ENCODE measurements around the gene DCP1B. TPM values are rescaled to one million over a fixed set of nuclear protein-coding genes. Genes with fewer than 3 reads are reported as not detected.

The DCP1B gene
- total and polyA plus RNA-seq, 2 of the 4 experiments (the other 2 are of a cell fraction): 13.3 to 19.7 TPM

- peak overlapping the region; percentile 42 for H3K14ac ChIP-seq (replicated peaks; ENCODE audit: low read depth, low read length)
- ChIA-PET CTCF (interaction anchor here (0.5 to 1.2 kb wide), 2 partner anchors 15 to 292 kb away, joined by 3 to 4 read pairs; no protein-coding TSS in a partner anchor), POLR2A (ENCODE audit: unreplicated experiment) (interaction anchor here (1.3 kb wide), 1 partner anchor 9 kb away, joined by 4 read pairs; the partner anchor contains the start of gene DCP1B)
- no peaks in the 10 kb centered on the region for H3K9me3 ChIP-seq (ENCODE audit: control insufficient read depth, insufficient read depth, low read length)
- peak overlapping the region; percentile 60 for H2BK120ac ChIP-seq (ENCODE audit: low read depth, low read length)
- H3K23ac ChIP-seq (ENCODE audit: low read depth, low read length): peak overlapping the region; percentile 19; the same call in 1 of the 2 replicates
- H2AFZ ChIP-seq (replicated peaks; ENCODE audit: low read length, poor library complexity): no peak overlapping the region
- in situ Hi-C loops (cut with MboI; ENCODE audit: low sequenced_read_pairs) (no loop called here), dilution Hi-C loops (cut with HindIII; ENCODE audit: low sequenced_read_pairs, unreplicated experiment) (no loop called here), intact Hi-C loops (cut with micrococcal nuclease) (no loop called here)
- H4K20me1 ChIP-seq (ENCODE audit: insufficient read depth, low read length): peaks cover 8% of the 10 kb centered on the region; the same call in 1 of the 2 replicates
- H3K27me3 ChIP-seq (ENCODE audit: control insufficient read depth, insufficient read depth, low read length): no peaks in the 10 kb centered on the region
- H2BK20ac ChIP-seq (ENCODE audit: low read depth, low read length): peak overlapping the region; percentile 45; the same call in 1 of the 2 replicates
- BruUV-seq (replicated peaks): no TSS peak
- no peak overlapping the region for H3K4me3 ChIP-seq (ENCODE audit: insufficient read depth, low read depth, low read length)
- peak overlapping the region; percentile 71 for H3K27ac ChIP-seq (ENCODE audit: insufficient read depth, low read length)
- peaks cover 17% of the 10 kb centered on the region for H3K4me1 ChIP-seq (ENCODE audit: control insufficient read depth, insufficient read depth, low read length)
- H3K18ac ChIP-seq (ENCODE audit: low read depth, low read length): peak overlapping the region; percentile 93
- peak overlapping the region; percentile 96 for H2AK5ac ChIP-seq (ENCODE audit: low read depth, low read length)
- no peak overlapping the region; the same call in 1 of the 2 replicates for H3K56ac ChIP-seq (ENCODE audit: extremely low read depth, insufficient read depth, low read length)
- H3K36me3 ChIP-seq (ENCODE audit: control insufficient read depth, insufficient read depth, low read length): peaks cover 13% of the 10 kb centered on the region
- peaks cover 18% of the 10 kb centered on the region for H3K9me1 ChIP-seq (ENCODE audit: insufficient read depth, low read length)
- peak overlapping the region; percentile 12 to 64 for H4K8ac ChIP-seq (ENCODE audit: low read depth in 2 of 2, low read length in 2 of 2)
- WGBS, 2 experiments (ENCODE audit: extremely low coverage in 2 of 2, insufficient read length in 1 of 2): 86% methylated on average over 1 of the region's 4 CpGs; no CpG with 5 or more reads in 1 of the 2 experiments
- peak overlapping the region; percentile 79 for H2BK5ac ChIP-seq (ENCODE audit: low read depth, low read length, poor library complexity, severe bottlenecking)
- DNase-seq: no peak
- peak overlapping the region; percentile 77 for H4K91ac ChIP-seq (ENCODE audit: insufficient read depth, low read depth, low read length)
- ATAC-seq (ENCODE audit: low read depth): no peak
- H2BK15ac ChIP-seq (ENCODE audit: low read depth, low read length): peak overlapping the region; percentile 87
- H2AK9ac ChIP-seq (replicated peaks; ENCODE audit: low read depth, low read length, poor library complexity): no peak overlapping the region
- peak overlapping the region; percentile 20; the same call in 1 of the 2 replicates for H3K4me2 ChIP-seq (ENCODE audit: low read depth, low read length)
- peak overlapping the region; percentile 86 for H4K5ac ChIP-seq (ENCODE audit: low read depth, low read length)
- H3K4ac ChIP-seq (ENCODE audit: low read depth, low read length): peak overlapping the region; percentile 62
- H3K79me1 ChIP-seq (ENCODE audit: low read depth in 1 of 2, low read length in 2 of 2): peaks cover 29 to 61% of the 10 kb centered on the region in 2 experiments
- no peak overlapping the region for H3K9ac ChIP-seq (ENCODE audit: low read depth, low read length)
- no peak for TF ChIP-seq ELK1 (IDR thresholded peaks at IDR 0.05; ENCODE audit: borderline replicate concordance, low read depth, low read length)
- TF ChIP-seq CHD1 (IDR thresholded peaks at IDR 0.05; ENCODE audit: low read depth, low read length): no peak
- no peak for TF ChIP-seq POLR2A (IDR thresholded peaks at IDR 0.05; ENCODE audit: low read depth, low read length)
- no peak for TF ChIP-seq FOS (IDR thresholded peaks at IDR 0.05; ENCODE audit: low read depth, low read length)
- no peak for TF ChIP-seq NFE2L2 (IDR thresholded peaks at IDR 0.05; ENCODE audit: low read depth, low read length)
- no peak for TF ChIP-seq USF2 (IDR thresholded peaks at IDR 0.05; ENCODE audit: low read depth, low read length)
- no peak for TF ChIP-seq BHLHE40 (IDR thresholded peaks at IDR 0.05; ENCODE audit: low read depth, low read length)
- no peak for TF ChIP-seq MAZ (IDR thresholded peaks at IDR 0.05; ENCODE audit: borderline replicate concordance, low read depth, low read length)
- no peak for TF ChIP-seq CEBPB (IDR thresholded peaks at IDR 0.05; ENCODE audit: low read depth, low read length)
- TF ChIP-seq RAD21 (IDR thresholded peaks at IDR 0.05; ENCODE audit: low read length): no peak
- TF ChIP-seq CTCF (conservative IDR thresholded peaks at IDR 0.05; ENCODE audit: low read depth, low read length): no peak
- no peak for TF ChIP-seq MAFK (IDR thresholded peaks at IDR 0.05; ENCODE audit: low read depth, low read length)
- TF ChIP-seq MXI1 (IDR thresholded peaks at IDR 0.05; ENCODE audit: borderline replicate concordance, low read depth, low read length): no peak
- TF ChIP-seq RFX5 (IDR thresholded peaks at IDR 0.05; ENCODE audit: low read depth, low read length): no peak
- no peak for TF ChIP-seq RCOR1 (IDR thresholded peaks at IDR 0.05; ENCODE audit: insufficient replicate concordance, low read length)
Measured at GRCh38 chr12:1995205-1995896, 8.9 kb downstream of the DCP1B start.
